Superior temporal gyrus (tissue), 1 donor: ENCODE data around the gene MPP3.
"Not testable (repeated sequence)": the region's sequence is repeated elsewhere in the genome, so short reads cannot be mapped to it uniquely, and the experiment has no call there.

ENCODE experiments used
- DNase-seq: peaks from one replicate; pipeline ENCODE4 v3.0.0-alpha.2; 2016; ENCODE audit errors: extremely low spot score

Gene MPP3

GRCh38 chr17:43860927-43861622 lies 28.1 kb upstream of the MPP3 start:
- no peak for DNase-seq

- no peak for DNase-seq
These were observed 27.3 kb upstream of the MPP3 start for GRCh38 chr17:43860077-43860725.

GRCh38 chr17:43857957-43858600 lies 25.1 kb upstream of the MPP3 start:
- no peak for DNase-seq

GRCh38 chr17:43857141-43857540 lies 24.2 kb upstream of the MPP3 start:
- DNase-seq: no peak

- DNase-seq: no peak
These were observed 23.2 kb upstream of the MPP3 start for GRCh38 chr17:43856141-43856540.

GRCh38 chr17:43855061-43855460 lies 22.1 kb upstream of the MPP3 start:
- DNase-seq: no peak

- DNase-seq: no peak
These were observed 21.6 kb upstream of the MPP3 start for GRCh38 chr17:43854498-43854897.

- DNase-seq: no peak
These were observed 20.6 kb upstream of the MPP3 start for GRCh38 chr17:43853546-43853945.

- DNase-seq: no peak
These were observed 19.6 kb upstream of the MPP3 start for GRCh38 chr17:43852571-43852970.

- no peak for DNase-seq
These were observed 16.2 kb upstream of the MPP3 start for GRCh38 chr17:43849116-43849515.

GRCh38 chr17:43848601-43849000 lies 15.7 kb upstream of the MPP3 start:
- no peak for DNase-seq

GRCh38 chr17:43846963-43847371 lies 14.0 kb upstream of the MPP3 start, which contains the start of gene CD300LG:
CD300LG (plus strand) TSS chr17:43847176; CDS start chr17:43847217, 41 bp downstream.
- no peak for DNase-seq

GRCh38 chr17:43846221-43846712 lies 13.3 kb upstream of the MPP3 start:
- DNase-seq: peak; percentile 84

GRCh38 chr17:43845766-43846165 lies 12.8 kb upstream of the MPP3 start:
- no peak for DNase-seq

GRCh38 chr17:43844241-43844640 lies 11.3 kb upstream of the MPP3 start:
- no peak for DNase-seq

GRCh38 chr17:43842975-43843325 lies 10.0 kb upstream of the MPP3 start:
- no peak for DNase-seq

- not testable (repeated sequence) for DNase-seq
These were observed 9.4 kb upstream of the MPP3 start for GRCh38 chr17:43842091-43842974.

- no peak for DNase-seq
These were observed 8.3 kb upstream of the MPP3 start for GRCh38 chr17:43841282-43841681.

- DNase-seq: no peak
These were observed 7.9 kb upstream of the MPP3 start for GRCh38 chr17:43840814-43841213.

- DNase-seq: no peak
These were observed 6.7 kb upstream of the MPP3 start for GRCh38 chr17:43839670-43840108.

- no peak for DNase-seq
These were observed 1.2 kb upstream of the MPP3 start for GRCh38 chr17:43834106-43834505.
